ENCODE measurements around the gene ADA.

Gene ADA

GRCh38 chr20:44615169-44615791 is 36.2 kb downstream of the ADA start:
- intact Hi-C loops (cut with DNase I; ENCODE audit: low total_unique reads) = loop anchor here (10.0 kb wide), 1 partner anchor 400 kb away; the partner anchor contains the start of gene OSER1
- Histone ChIP-seq H3K4me3 (no peak overlapping the region), H3K9me3 (no peaks in the 10 kb centered on the region), H3K4me1 (peaks cover 0 to 62% (median 44%) of the 10 kb centered on the region in 4 donors), H3K27ac (peak overlapping the region; percentile 71 to 81), H3K36me3 (peaks cover 27 to 57% (median 44%) of the 10 kb centered on the region in 3 donors), H3K27me3 (no peaks in the 10 kb centered on the region)
- DNase-seq = no peak
- TF ChIP-seq, protein P1, sequence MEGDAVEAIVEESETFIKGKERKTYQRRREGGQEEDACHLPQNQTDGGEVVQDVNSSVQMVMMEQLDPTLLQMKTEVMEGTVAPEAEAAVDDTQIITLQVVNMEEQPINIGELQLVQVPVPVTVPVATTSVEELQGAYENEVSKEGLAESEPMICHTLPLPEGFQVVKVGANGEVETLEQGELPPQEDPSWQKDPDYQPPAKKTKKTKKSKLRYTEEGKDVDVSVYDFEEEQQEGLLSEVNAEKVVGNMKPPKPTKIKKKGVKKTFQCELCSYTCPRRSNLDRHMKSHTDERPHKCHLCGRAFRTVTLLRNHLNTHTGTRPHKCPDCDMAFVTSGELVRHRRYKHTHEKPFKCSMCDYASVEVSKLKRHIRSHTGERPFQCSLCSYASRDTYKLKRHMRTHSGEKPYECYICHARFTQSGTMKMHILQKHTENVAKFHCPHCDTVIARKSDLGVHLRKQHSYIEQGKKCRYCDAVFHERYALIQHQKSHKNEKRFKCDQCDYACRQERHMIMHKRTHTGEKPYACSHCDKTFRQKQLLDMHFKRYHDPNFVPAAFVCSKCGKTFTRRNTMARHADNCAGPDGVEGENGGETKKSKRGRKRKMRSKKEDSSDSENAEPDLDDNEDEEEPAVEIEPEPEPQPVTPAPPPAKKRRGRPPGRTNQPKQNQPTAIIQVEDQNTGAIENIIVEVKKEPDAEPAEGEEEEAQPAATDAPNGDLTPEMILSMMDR (IDR thresholded peaks at IDR 0.05) = no peak

DNA sequence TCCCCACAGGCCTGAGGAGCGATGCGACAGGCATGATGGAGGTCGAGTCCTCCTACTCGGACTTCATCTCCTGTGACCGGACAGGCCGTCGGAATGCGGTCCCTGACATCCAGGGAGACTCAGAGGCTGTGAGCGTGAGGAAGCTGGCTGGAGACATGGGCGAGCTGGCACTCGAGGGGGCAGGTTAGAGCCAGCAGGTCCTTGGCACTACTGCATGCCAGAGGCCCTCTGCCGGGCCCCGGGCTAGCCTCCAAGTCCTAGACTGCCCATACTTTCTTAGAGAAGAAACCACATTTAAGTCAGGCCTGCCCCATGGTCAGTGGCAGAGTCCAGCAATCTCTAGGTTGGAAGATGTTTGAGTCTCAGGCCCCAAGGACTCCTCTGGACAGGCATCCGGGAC is 37.0 kb downstream of the ADA start:
- peak overlapping the region; percentile 71 to 81 for H3K27ac ChIP-seq
- no peak overlapping the region for H3K4me3 ChIP-seq
- intact Hi-C loops (cut with DNase I; ENCODE audit: low total_unique reads) = loop anchor here (5.0 to 10.0 kb wide), 2 partner anchors 82 to 400 kb away; partner anchors contain the start of gene OSER1
- H3K36me3 ChIP-seq = peaks cover 20 to 50% (median 36%) of the 10 kb centered on the region in 3 donors
- TF ChIP-seq, protein P1 (IDR thresholded peaks at IDR 0.05) = no peak
- peak in 1 of 2 donors; percentile 87 for DNase-seq
- no peaks in the 10 kb centered on the region for H3K9me3 ChIP-seq
- no peaks in the 10 kb centered on the region for H3K27me3 ChIP-seq
- peaks cover 0 to 68% (median 51%) of the 10 kb centered on the region in 4 donors for H3K4me1 ChIP-seq

DNA sequence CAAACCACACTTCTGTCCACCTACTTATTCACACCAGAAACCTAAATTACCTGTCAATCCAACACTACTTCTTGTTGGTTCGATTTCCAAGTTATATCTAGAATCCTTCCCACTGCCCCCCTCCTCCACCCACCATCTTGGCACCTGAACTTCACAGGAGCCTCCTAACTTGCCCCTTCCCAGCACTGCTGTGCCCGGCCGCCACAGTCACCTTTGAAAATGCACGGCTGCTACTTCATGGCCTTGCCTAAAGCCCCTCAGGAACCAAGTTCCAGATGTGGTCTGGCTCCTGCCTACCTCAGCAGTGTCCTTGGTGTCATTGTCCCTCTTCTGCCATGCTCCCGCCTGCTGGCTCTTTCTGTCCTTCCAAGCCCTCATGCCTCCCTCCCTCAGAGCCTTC is 37.9 kb downstream of the ADA start:
- no peaks in the 10 kb centered on the region for H3K9me3 ChIP-seq
- TF ChIP-seq, protein P1 (IDR thresholded peaks at IDR 0.05) = no peak
- H3K36me3 ChIP-seq = peaks cover 12 to 40% (median 27%) of the 10 kb centered on the region in 3 donors
- no peak for DNase-seq
- H3K27ac ChIP-seq = peak overlapping the region; percentile 71 to 81
- no peaks in the 10 kb centered on the region for H3K27me3 ChIP-seq
- intact Hi-C loops (cut with DNase I; ENCODE audit: low total_unique reads) = loop anchor here (5.0 to 10.0 kb wide), 2 partner anchors 81 to 399 kb away; partner anchors contain the start of gene OSER1
- peaks cover 0 to 77% (median 58%) of the 10 kb centered on the region in 4 donors for H3K4me1 ChIP-seq
- H3K4me3 ChIP-seq = no peak overlapping the region

GRCh38 chr20:44610313-44610962 is 41.1 kb downstream of the ADA start:
- peaks cover 4 to 12% (median 10%) of the 10 kb centered on the region in 3 donors for H3K36me3 ChIP-seq
- H3K9me3 ChIP-seq = no peaks in the 10 kb centered on the region
- intact Hi-C loops (cut with DNase I; ENCODE audit: low total_unique reads) = loop anchor here (5.0 to 10.0 kb wide), 2 partner anchors 78 to 396 kb away; partner anchors contain the start of gene OSER1
- no peak overlapping the region for H3K4me3 ChIP-seq
- peaks cover 0 to 62% (median 41%) of the 10 kb centered on the region in 4 donors for H3K4me1 ChIP-seq
- no peaks in the 10 kb centered on the region for H3K27me3 ChIP-seq
- TF ChIP-seq, protein P1 (IDR thresholded peaks at IDR 0.05) = no peak
- peak overlapping the region; percentile 86 for H3K27ac ChIP-seq
- peak in 1 of 2 donors; percentile 59 for DNase-seq

DNA sequence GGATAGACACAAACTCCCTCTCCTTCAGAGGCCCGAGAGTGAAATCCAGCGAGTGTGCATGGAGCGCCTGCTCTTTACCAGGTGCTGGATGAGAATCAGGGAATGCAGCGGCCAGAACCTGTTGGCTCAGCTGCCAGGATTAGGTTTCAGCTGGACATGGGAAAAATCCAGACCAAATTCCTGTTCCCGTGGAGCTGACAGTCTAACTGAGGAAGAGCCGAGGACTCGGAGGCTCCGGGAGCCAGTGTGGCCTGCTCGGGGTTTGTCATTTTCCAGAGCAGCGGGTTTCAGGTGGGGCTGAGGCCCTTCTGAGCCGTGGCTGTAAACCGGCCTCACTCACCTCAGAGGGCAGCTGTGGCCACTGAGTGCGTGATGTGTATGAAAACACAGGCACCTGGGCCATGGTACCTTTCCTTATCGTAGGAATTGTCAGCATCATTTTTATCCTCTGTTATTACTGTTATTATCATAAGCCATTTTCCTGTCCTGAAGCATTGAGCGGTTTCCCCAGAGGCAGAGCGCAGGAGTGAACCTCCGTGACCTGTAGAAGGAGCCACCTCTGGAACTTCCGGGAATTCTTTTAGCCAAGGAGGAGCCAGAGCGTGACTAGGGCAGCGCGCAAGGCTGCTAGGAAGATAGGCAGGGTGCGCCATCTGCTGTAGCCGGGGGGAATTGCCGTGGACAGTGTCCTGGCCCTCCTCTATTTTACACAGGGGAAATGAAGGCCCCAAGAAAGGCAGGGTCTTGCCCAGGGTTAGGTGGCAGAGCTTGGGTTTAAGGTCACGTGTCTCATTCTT is 41.8 kb downstream of the ADA start:
- Histone ChIP-seq H3K36me3 (peaks cover 4 to 12% (median 6%) of the 10 kb centered on the region in 3 donors), H3K4me3 (peak overlapping the region; percentile 28 to 38), H3K4me1 (peaks cover 0 to 55% (median 34%) of the 10 kb centered on the region in 4 donors), H3K9me3 (no peaks in the 10 kb centered on the region), H3K27ac (peak overlapping the region; percentile 86), H3K27me3 (no peaks in the 10 kb centered on the region)
- TF ChIP-seq, protein P1 (IDR thresholded peaks at IDR 0.05) = peak; percentile 98
- intact Hi-C loops (cut with DNase I; ENCODE audit: low total_unique reads) = loop anchor here (5.0 to 10.0 kb wide), 3 partner anchors 77 to 395 kb away; partner anchors contain the start of gene OSER1
- DNase-seq = peak; percentile 90 to 93

Measured in tibial artery (tissue), 4 donors.